H1 (cell line): ENCODE measurements around the gene STAT4. TPM values are rescaled to one million over a fixed set of nuclear protein-coding genes. Genes with fewer than 3 reads are reported as not detected.

ENCODE experiments used
- CTCF ChIA-PET: fragments of 300-600 bp; sonication (Branson Sonifier 250); formaldehyde crosslinking; loops from one replicate; lab custom pipeline; 2021; ENCODE audit not compliant: partially characterized antibody; lab: Charles Lee
- POLR2A ChIA-PET: fragments of 300-600 bp; sonication (Branson Sonifier 250); formaldehyde crosslinking; loops from one replicate; lab custom pipeline; 2021; ENCODE audit warnings: inconsistent platforms; ENCODE audit not compliant: partially characterized antibody; lab: Charles Lee
- DNase-seq, 2 experiments: peaks; one replicate each; pipeline versions ENCODE4 v3.0.0 to v3.0.0-alpha.2; 2010 to 2022; ENCODE audit warnings: low spot score in 2 of 2, low read depth in 1 of 2, mixed read lengths in 1 of 2
- FAIRE-seq: peaks from 2 replicates; lab custom pipeline; 2011; peaks lifted over from hg19 to GRCh38; lab: Jason Lieb, UNC
- H2AFZ ChIP-seq: 2 replicates; pipeline ENCODE4 v1.8.1; 2012; ENCODE audit warnings: low read length, inconsistent platforms
- H2AK5ac ChIP-seq: 2 replicates; pipeline ENCODE4 v1.6.1; 2013; ENCODE audit warnings: low read depth, low read length
- H2BK120ac ChIP-seq: replicated peaks from 2 replicates; pipeline ENCODE3; 2013; ENCODE audit warnings: low read depth, low read length, inconsistent platforms
- H2BK12ac ChIP-seq: 2 replicates; pipeline ENCODE4 v1.6.1; 2013; ENCODE audit warnings: low read depth, low read length
- H2BK15ac ChIP-seq: 2 replicates; pipeline ENCODE4 v1.6.1; 2013; ENCODE audit warnings: low read length
- H2BK20ac ChIP-seq: 2 replicates; pipeline ENCODE4 v1.6.1; 2013; ENCODE audit warnings: low read length
- H2BK5ac ChIP-seq: 2 replicates; pipeline ENCODE4 v1.6.1; 2013; ENCODE audit warnings: low read depth, low read length
- H3K14ac ChIP-seq: 2 replicates; pipeline ENCODE4 v1.6.1; 2013; ENCODE audit warnings: inconsistent platforms; ENCODE audit not compliant: insufficient read length
- H3K18ac ChIP-seq: 2 replicates; pipeline ENCODE4 v1.6.1; 2013; ENCODE audit warnings: low read length; ENCODE audit errors: extremely low read depth
- H3K23ac ChIP-seq: 2 replicates; pipeline ENCODE4 v1.6.1; 2013; ENCODE audit warnings: inconsistent platforms; ENCODE audit not compliant: insufficient read length
- H3K23me2 ChIP-seq: 2 replicates; pipeline ENCODE4 v1.6.1; 2013; ENCODE audit warnings: low read depth, low read length
- H3K27ac ChIP-seq: 2 replicates; pipeline ENCODE4 v1.6.1; 2011; ENCODE audit warnings: low read depth, low read length, inconsistent platforms
- H3K27me3 ChIP-seq, 4 experiments: replicated peaks in 1 of 4; 1 replicate in 1 of 4; 2 replicates in 3 of 4; pipeline versions ENCODE4 v1.6.1 to v1.8.1; 2011 to 2013; ENCODE audit warnings: low read length in 3 of 4, mild to moderate bottlenecking in 3 of 4, inconsistent platforms in 2 of 4, mixed read lengths in 2 of 4, moderate library complexity in 1 of 4; ENCODE audit not compliant: control insufficient read depth in 3 of 4, insufficient read depth in 3 of 4; ENCODE audit errors: extremely low read depth in 1 of 4
- H3K36me3 ChIP-seq, 4 experiments: 2 replicates each; pipeline versions ENCODE4 v1.6.1 to v1.8.1; 2011 to 2013; ENCODE audit warnings: mild to moderate bottlenecking in 4 of 4, low read length in 3 of 4, moderate library complexity in 2 of 4, control low read depth in 1 of 4, inconsistent platforms in 1 of 4; ENCODE audit not compliant: insufficient read depth in 4 of 4, control insufficient read depth in 2 of 4
- H3K4ac ChIP-seq: replicated peaks from 2 replicates; pipeline ENCODE3; 2013; ENCODE audit warnings: low read length, low read depth, mixed read lengths, inconsistent platforms; ENCODE audit not compliant: insufficient read length
- H3K4me1 ChIP-seq, 4 experiments: replicated peaks in 1 of 4; 1 replicate in 1 of 4; 2 replicates in 3 of 4; pipeline versions ENCODE4 v1.6.1 to v1.8.1; 2011 to 2013; ENCODE audit warnings: low read length in 3 of 4, inconsistent platforms in 2 of 4, mixed read lengths in 1 of 4; ENCODE audit not compliant: insufficient read depth in 4 of 4, control insufficient read depth in 3 of 4
- H3K4me2 ChIP-seq, 2 experiments: 2 replicates each; pipeline versions ENCODE4 v1.6.1 to v1.8.1; 2011 to 2013; ENCODE audit warnings: low read depth in 2 of 2, low read length in 2 of 2, control low read depth in 1 of 2, inconsistent platforms in 1 of 2, mild to moderate bottlenecking in 1 of 2; ENCODE audit not compliant: insufficient read depth in 1 of 2
- H3K4me3 ChIP-seq, 4 experiments: fragments of 200-600, 300-600 bp in 1 of 4; sonication (generic), shearing (Covaris generic), sonication (Bioruptor Twin) in 1 of 4; 2 replicates each; pipeline versions ENCODE4 v1.5.1 to v1.8.1; 2011 to 2016; ENCODE audit warnings: low read length in 4 of 4, low read depth in 3 of 4, control low read depth in 2 of 4, inconsistent platforms in 2 of 4, mild to moderate bottlenecking in 2 of 4, mixed read lengths in 1 of 4, moderate library complexity in 1 of 4; ENCODE audit not compliant: insufficient read depth in 2 of 4; ENCODE audit errors: extremely low read depth in 1 of 4
- H3K56ac ChIP-seq: replicated peaks from 2 replicates; pipeline ENCODE3; 2013; ENCODE audit warnings: low read depth, mild to moderate bottlenecking, mixed read lengths, low read length, inconsistent platforms; ENCODE audit not compliant: insufficient read length
- H3K79me1 ChIP-seq: 2 replicates; pipeline ENCODE4 v1.6.1; 2013; ENCODE audit warnings: low read depth, low read length, control low read depth
- H3K79me2 ChIP-seq, 2 experiments: 2 replicates each; pipeline versions ENCODE4 v1.6.1 to v1.8.1; 2012 to 2013; ENCODE audit warnings: low read length in 2 of 2, mild to moderate bottlenecking in 2 of 2, inconsistent platforms in 1 of 2; ENCODE audit not compliant: insufficient read depth in 2 of 2, control insufficient read depth in 1 of 2
- H3K9ac ChIP-seq, 4 experiments: replicated peaks in 1 of 4; 1 replicate in 1 of 4; 2 replicates in 3 of 4; pipeline versions ENCODE4 v1.6.1 to v1.8.1; 2011 to 2013; ENCODE audit warnings: low read depth in 3 of 4, low read length in 3 of 4, control low read depth in 2 of 4, mild to moderate bottlenecking in 2 of 4, moderate library complexity in 2 of 4, inconsistent platforms in 1 of 4; ENCODE audit errors: extremely low read depth in 1 of 4
- H3K9me3 ChIP-seq, 2 experiments: 2 replicates each; pipeline versions ENCODE4 v1.6.1 to v1.8.1; 2012 to 2013; ENCODE audit warnings: mild to moderate bottlenecking in 2 of 2, moderate library complexity in 2 of 2, control low read depth in 1 of 2, inconsistent platforms in 1 of 2, low read depth in 1 of 2, low read length in 1 of 2, mixed read lengths in 1 of 2; ENCODE audit not compliant: insufficient read depth in 2 of 2
- H4K20me1 ChIP-seq, 2 experiments: replicated peaks in 1 of 2; 2 replicates each; pipeline versions ENCODE3 to v1.8.1; 2011 to 2013; ENCODE audit warnings: inconsistent platforms in 2 of 2, low read length in 2 of 2, mild to moderate bottlenecking in 1 of 2; ENCODE audit not compliant: insufficient read depth in 2 of 2, control insufficient read depth in 1 of 2
- H4K5ac ChIP-seq: 2 replicates; pipeline ENCODE4 v1.6.1; 2013; ENCODE audit warnings: low read length, low read depth, mixed read lengths, inconsistent platforms; ENCODE audit not compliant: insufficient read length
- H4K8ac ChIP-seq: 2 replicates; pipeline ENCODE4 v1.8.0; 2013; ENCODE audit warnings: mild to moderate bottlenecking, moderate library complexity, low read length, inconsistent platforms; ENCODE audit not compliant: insufficient read depth; ENCODE audit errors: extremely low read depth
- H4K91ac ChIP-seq: replicated peaks from 2 replicates; pipeline ENCODE3; 2013; ENCODE audit warnings: low read length, mixed read lengths, inconsistent platforms; ENCODE audit not compliant: insufficient read length
- BRCA1 ChIP-seq: IDR thresholded peaks from 2 replicates; pipeline ENCODE4 v1.6.1; 2012; ENCODE audit warnings: low read depth, low read length, improper control_type of control experiment
- CBX5 ChIP-seq: fragments of 300-800, 300-1000 bp; sonication (generic); IDR thresholded peaks from 2 replicates; pipeline ENCODE4 v1.7.1; 2016; ENCODE audit warnings: antibody characterized with exemption, low read length, low read depth
- E2F6 ChIP-seq: IDR thresholded peaks from 2 replicates; pipeline ENCODE4 v1.6.1; 2012; ENCODE audit warnings: inconsistent platforms
- EZH2 ChIP-seq: fragments of 200-600 bp; sonication (generic); IDR thresholded peaks from 2 replicates; pipeline ENCODE4 v1.7.1; 2012; ENCODE audit warnings: low read depth, mild to moderate bottlenecking, moderate library complexity, low read length, inconsistent platforms; ENCODE audit not compliant: severe bottlenecking
- HDAC2 ChIP-seq, 2 experiments: fragments of 300-600 bp in 1 of 2; sonication (generic) in 1 of 2; IDR thresholded peaks; 2 replicates each; pipeline ENCODE4 v1.6.1; 2011 to 2012; ENCODE audit warnings: low read depth in 2 of 2, low read length in 2 of 2, mild to moderate bottlenecking in 2 of 2, moderate library complexity in 2 of 2, borderline replicate concordance in 1 of 2, inconsistent platforms in 1 of 2
- HDAC6 ChIP-seq: IDR thresholded peaks from one replicate; pipeline ENCODE4 v1.7.1; 2012; ENCODE audit warnings: low read depth, mild to moderate bottlenecking, inconsistent platforms, low read length, moderate library complexity
- PHF8 ChIP-seq: fragments of 200-600 bp; sonication (generic); conservative IDR thresholded peaks from 2 replicates; pipeline ENCODE4 v1.7.1; 2012; ENCODE audit warnings: low read depth, mild to moderate bottlenecking, inconsistent platforms, low read length, moderate library complexity
- SIRT6 ChIP-seq: IDR thresholded peaks from one replicate; pipeline ENCODE4 v1.7.1; 2012; ENCODE audit warnings: low read length, inconsistent platforms
- TAF1 ChIP-seq: IDR thresholded peaks from 2 replicates; pipeline ENCODE4 v1.6.1; 2011; ENCODE audit warnings: mild to moderate bottlenecking, low read depth, low read length
- YY1 ChIP-seq: IDR thresholded peaks from 2 replicates; pipeline ENCODE4 v1.6.1; 2011; ENCODE audit warnings: low read depth, mild to moderate bottlenecking, low read length
- WGBS, 2 experiments: shearing (Covaris generic) in 1 of 2; methylation state at CpG; one replicate each; pipeline versions ENCODE4 v1.1.6 to v1.1.7; 2013 to 2015; ENCODE audit warnings: low lambda C conversion rate in 2 of 2, mixed read lengths in 2 of 2, inconsistent platforms in 1 of 2, low coverage in 1 of 2, missing lambda C conversion rate in 1 of 2; ENCODE audit not compliant: insufficient replicate concordance in 2 of 2, insufficient coverage in 1 of 2, insufficient read length in 1 of 2; ENCODE audit errors: extremely low coverage in 1 of 2, missing lambda C conversion rate in 1 of 2; 5-methylcytosine and 5-hydroxymethylcytosine counted together
- polyA plus RNA-seq, 7 experiments: library from polyadenylated mRNA; depleted of rRNA in 3 of 7; stranded (reverse) in 5 of 7; unstranded in 2 of 7; fragments of >200 nt in 5 of 7; fragments of 200-250 nt in 2 of 7; gene quantifications; 1 replicate in 5 of 7; 2 replicates in 1 of 7; 4 replicates in 1 of 7; pipeline versions ENCODE4 v1.2.1 to v1.2.3, GENCODE V29; 2011 to 2013; ENCODE audit warnings: missing spikeins in 2 of 7, mixed read lengths in 2 of 7
- total RNA-seq: library from RNA; stranded (reverse); fragmentation: NEBNext Ultra II Directional; extraction: Animal tissue kit (Norgen Biotek cat#: 25700); gene quantifications from 2 replicates; pipeline ENCODE4 v1.2.1, GENCODE V29; 2021

The STAT4 gene
- total and polyA plus RNA-seq, 2 of the 8 experiments (the other 6 are each of a cell fraction or from before 2014, with no cell fraction given): 0.36 to 0.63 TPM

- POLR2A ChIA-PET: interaction anchor here (1.3 kb wide), 1 partner anchor 131 kb away, joined by 4 read pairs; no protein-coding TSS in a partner anchor
- Histone ChIP-seq H3K56ac (no peak overlapping the region), H2AFZ (peak overlapping the region; percentile 72; the same call in 1 of the 2 replicates), H3K14ac (no peak overlapping the region), H2AK5ac (no peak overlapping the region), H3K27ac (no peak overlapping the region), H2BK15ac (no peak overlapping the region), H3K23me2 (peaks cover 12% of the 10 kb centered on the region), H2BK5ac (no peak overlapping the region), H3K4me2 (peak overlapping the region; percentile 98 to 99), H3K79me2 (peaks cover 3 to 19% of the 10 kb centered on the region in 2 experiments; a peak in 2 of 4 replicates), H2BK20ac (no peak overlapping the region), H3K23ac (no peak overlapping the region), H3K4ac (peak overlapping the region; percentile 73), H3K79me1 (no peaks in the 10 kb centered on the region), H2BK120ac (peak overlapping the region; percentile 75), H4K91ac (no peak overlapping the region), H4K20me1 (peaks cover 0 to 4% of the 10 kb centered on the region in 2 experiments), H4K5ac (no peak overlapping the region), H3K4me1 (peaks cover 0 to 6% (median 1%) of the 10 kb centered on the region in 4 experiments; a peak in 3 of 7 replicates), H3K9me3 (no peaks in the 10 kb centered on the region), H4K8ac (peak overlapping the region; percentile 92; the same call in 1 of the 2 replicates), H3K36me3 (peaks cover 0 to 18% (median 9%) of the 10 kb centered on the region in 4 experiments; a peak in 6 of 8 replicates), H2BK12ac (0 out of 2 replicates have a peak overlapping the region, but pooled peaks have one; percentile 30), H3K18ac (no peak overlapping the region), H3K9ac (peak overlapping the region; percentile 70 to 89 (median 76)), H3K4me3 (peak overlapping the region; percentile 77 to 96 (median 90)), H3K27me3 (peaks cover 0 to 13% (median 6%) of the 10 kb centered on the region in 4 experiments; a peak in 4 of 7 replicates)
- FAIRE-seq (no peak), DNase-seq (no peak)
- WGBS, 2 experiments: 54% methylated on average over 14 of the region's 14 CpGs; no CpG with 5 or more reads in 1 of the 2 experiments
- CTCF ChIA-PET: interaction anchor here (1.5 to 3.2 kb wide), 5 partner anchors 11 to 39 kb away, joined by 6 to 15 read pairs (median 8); no protein-coding TSS in a partner anchor
- TF ChIP-seq YY1 (no peak), BRCA1 (no peak), CBX5 (no peak), HDAC2 (IDR thresholded peaks at IDR 0.05; ENCODE audit: borderline replicate concordance in 1 of 2, low read depth in 2 of 2, low read length in 2 of 2) (no peak), EZH2 (no peak), PHF8 (no peak), HDAC6 (no peak), E2F6 (no peak), SIRT6 (no peak), TAF1 (no peak)
These were observed 137.7 kb downstream of the STAT4 start for GRCh38 chr2:191012845-191013681.
